ENCODE measurements around the gene S100A1.

Gene S100A1

GRCh38 chr1:153643816-153644215 lies 15.6 kb downstream of the S100A1 start:
- no peaks in the 10 kb centered on the region for H3K9me3 Mint-ChIP-seq
- peaks cover 73% of the 10 kb centered on the region for H3K36me3 Mint-ChIP-seq (ENCODE audit: low read depth)
- no peak overlapping the region for H3K4me3 Mint-ChIP-seq
- H3K27ac Mint-ChIP-seq = no peak overlapping the region
- H3K4me1 Mint-ChIP-seq (ENCODE audit: low read depth) = peaks cover 22% of the 10 kb centered on the region
- H3K27me3 Mint-ChIP-seq (ENCODE audit: low read depth) = no peaks in the 10 kb centered on the region
- DNase-seq (ENCODE audit: low spot score) = no peak

- Mint-ChIP-seq H3K36me3 (ENCODE audit: low read depth) (peaks cover 54% of the 10 kb centered on the region), H3K27me3 (ENCODE audit: low read depth) (no peaks in the 10 kb centered on the region), H3K9me3 (no peaks in the 10 kb centered on the region), H3K27ac (peak overlapping the region; percentile 47), H3K4me1 (ENCODE audit: low read depth) (peaks cover 24% of the 10 kb centered on the region), H3K4me3 (no peak overlapping the region)
- DNase-seq (ENCODE audit: low spot score) = no peak
Measured at GRCh38 chr1:153646672-153647345, 18.6 kb downstream of the S100A1 start.

GRCh38 chr1:153647346-153647714 lies 19.1 kb downstream of the S100A1 start:
- H3K4me1 Mint-ChIP-seq (ENCODE audit: low read depth) = peaks cover 24% of the 10 kb centered on the region
- peaks cover 49% of the 10 kb centered on the region for H3K36me3 Mint-ChIP-seq (ENCODE audit: low read depth)
- peak overlapping the region; percentile 47 for H3K27ac Mint-ChIP-seq
- DNase-seq (ENCODE audit: low spot score) = no peak
- no peaks in the 10 kb centered on the region for H3K9me3 Mint-ChIP-seq
- no peaks in the 10 kb centered on the region for H3K27me3 Mint-ChIP-seq (ENCODE audit: low read depth)
- no peak overlapping the region for H3K4me3 Mint-ChIP-seq

DNA sequence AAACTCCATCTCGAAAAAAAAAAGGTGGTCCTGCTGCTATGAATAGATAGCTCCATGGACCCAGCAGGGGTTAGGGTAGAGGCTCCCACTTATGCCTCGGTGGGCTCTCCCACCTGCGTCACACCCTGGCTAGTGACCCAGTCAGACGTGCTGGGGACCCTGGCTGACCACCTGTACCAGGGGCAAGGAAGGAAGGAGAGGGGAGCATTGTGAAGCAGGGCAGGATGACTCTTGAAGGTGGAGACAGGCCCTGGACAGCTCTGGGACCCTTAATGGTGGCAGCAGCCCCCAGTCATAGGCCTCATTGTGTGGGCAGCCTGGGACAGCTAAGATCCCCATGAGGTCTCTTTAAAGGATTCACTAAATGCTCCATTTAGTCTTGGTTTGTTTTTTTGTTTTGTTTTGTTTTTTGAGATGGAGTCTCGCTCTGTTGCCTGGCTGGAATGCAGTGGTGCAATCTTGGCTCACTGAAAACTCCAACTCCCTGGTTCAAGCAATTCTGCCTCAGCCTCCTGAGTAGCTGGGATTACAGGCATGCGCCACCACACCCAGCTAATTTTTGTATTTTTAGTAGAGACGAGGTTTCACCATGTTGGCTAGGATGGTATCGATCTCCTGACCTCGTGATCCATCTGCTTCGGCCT lies 19.9 kb downstream of the S100A1 start:
- peaks cover 22% of the 10 kb centered on the region for H3K4me1 Mint-ChIP-seq (ENCODE audit: low read depth)
- no peak for DNase-seq (ENCODE audit: low spot score)
- no peaks in the 10 kb centered on the region for H3K9me3 Mint-ChIP-seq
- no peak overlapping the region for H3K27ac Mint-ChIP-seq
- no peaks in the 10 kb centered on the region for H3K27me3 Mint-ChIP-seq (ENCODE audit: low read depth)
- no peak overlapping the region for H3K4me3 Mint-ChIP-seq
- peaks cover 43% of the 10 kb centered on the region for H3K36me3 Mint-ChIP-seq (ENCODE audit: low read depth)

DNA sequence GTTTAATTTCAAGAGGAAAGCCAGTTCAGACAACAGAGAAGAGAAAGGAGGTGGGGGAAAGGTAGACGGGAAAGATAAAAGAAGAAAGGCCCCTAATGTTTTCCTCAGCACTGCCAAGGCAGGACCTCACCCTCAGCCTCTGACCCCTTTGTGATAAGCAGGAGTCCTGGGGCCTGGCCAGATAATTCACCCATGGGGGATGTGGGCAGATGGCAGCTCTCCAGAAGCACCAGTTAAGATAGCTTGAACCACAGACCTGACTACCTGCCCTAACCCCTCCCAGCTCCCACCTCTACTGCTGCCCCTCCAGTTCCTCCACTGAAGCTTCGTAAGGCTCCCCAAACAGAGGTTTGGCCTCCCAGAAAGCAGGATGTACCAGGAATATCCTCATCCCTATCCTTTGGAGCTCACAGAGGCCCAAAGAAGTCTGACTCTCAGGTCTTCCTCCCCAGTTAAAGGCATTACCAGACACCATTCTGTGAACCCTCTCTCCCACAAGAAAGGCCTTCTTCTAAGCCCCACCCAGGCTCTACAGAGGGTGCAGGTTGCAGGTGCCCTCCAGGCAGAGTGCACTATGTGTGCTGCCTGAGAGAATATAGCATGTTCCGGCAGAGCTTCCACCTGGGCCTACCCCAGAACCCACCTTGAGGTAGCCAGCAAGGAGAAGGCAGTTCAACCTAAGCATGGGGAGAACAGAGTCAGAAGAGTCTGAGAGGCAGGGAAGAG lies 21.1 kb downstream of the S100A1 start:
- no peak overlapping the region for H3K4me3 Mint-ChIP-seq
- peaks cover 17% of the 10 kb centered on the region for H3K4me1 Mint-ChIP-seq (ENCODE audit: low read depth)
- H3K27ac Mint-ChIP-seq = peak overlapping the region; percentile 55
- no peaks in the 10 kb centered on the region for H3K27me3 Mint-ChIP-seq (ENCODE audit: low read depth)
- no peaks in the 10 kb centered on the region for H3K9me3 Mint-ChIP-seq
- DNase-seq (ENCODE audit: low spot score) = no peak
- peaks cover 32% of the 10 kb centered on the region for H3K36me3 Mint-ChIP-seq (ENCODE audit: low read depth)

DNA sequence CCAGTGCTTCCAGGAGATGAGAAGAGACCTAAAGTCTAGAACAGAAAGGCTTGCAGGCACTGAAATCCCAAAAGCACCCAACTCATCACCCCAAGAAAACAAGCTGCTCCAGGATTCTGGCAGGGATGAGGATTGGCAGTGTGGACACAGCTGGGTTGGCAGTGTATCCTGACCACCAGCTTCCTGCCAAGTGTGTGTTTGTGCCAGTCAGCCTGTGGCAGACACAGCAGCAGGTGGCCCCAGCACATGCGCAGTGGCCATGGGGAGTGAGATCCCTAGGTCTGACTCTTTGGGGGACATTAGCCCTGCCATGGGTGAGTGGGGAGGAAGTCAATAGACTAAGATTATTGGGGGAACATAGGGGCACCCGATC lies 21.6 kb downstream of the S100A1 start:
- no peaks in the 10 kb centered on the region for H3K27me3 Mint-ChIP-seq (ENCODE audit: low read depth)
- H3K27ac Mint-ChIP-seq = peak overlapping the region; percentile 55
- H3K4me3 Mint-ChIP-seq = no peak overlapping the region
- H3K4me1 Mint-ChIP-seq (ENCODE audit: low read depth) = peaks cover 15% of the 10 kb centered on the region
- peaks cover 27% of the 10 kb centered on the region for H3K36me3 Mint-ChIP-seq (ENCODE audit: low read depth)
- H3K9me3 Mint-ChIP-seq = no peaks in the 10 kb centered on the region
- DNase-seq (ENCODE audit: low spot score) = no peak

DNA sequence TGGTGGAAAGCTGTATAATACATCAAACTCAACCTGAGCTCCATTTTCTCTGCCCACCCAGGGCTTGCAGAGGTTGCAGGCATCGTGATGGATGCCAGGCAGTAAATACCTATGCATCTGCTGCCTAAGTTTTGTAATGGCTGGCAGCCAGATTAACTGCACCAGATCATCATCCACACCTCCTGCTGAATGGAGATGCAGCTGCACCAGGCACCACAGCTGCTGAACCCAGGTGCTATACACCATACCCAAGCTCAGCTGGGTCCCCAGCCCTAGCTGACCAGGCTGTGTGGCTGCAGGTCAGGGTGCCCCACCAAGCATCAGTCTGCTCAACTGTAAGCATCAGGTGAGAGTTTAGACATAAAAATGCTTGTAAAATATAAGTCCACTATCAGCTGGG lies 23.5 kb downstream of the S100A1 start:
- Mint-ChIP-seq H3K4me1 (ENCODE audit: low read depth) (peaks cover 7% of the 10 kb centered on the region), H3K9me3 (no peaks in the 10 kb centered on the region), H3K4me3 (no peak overlapping the region), H3K27ac (no peak overlapping the region), H3K36me3 (ENCODE audit: low read depth) (peaks cover 9% of the 10 kb centered on the region), H3K27me3 (ENCODE audit: low read depth) (no peaks in the 10 kb centered on the region)
- no peak for DNase-seq (ENCODE audit: low spot score)

DNA sequence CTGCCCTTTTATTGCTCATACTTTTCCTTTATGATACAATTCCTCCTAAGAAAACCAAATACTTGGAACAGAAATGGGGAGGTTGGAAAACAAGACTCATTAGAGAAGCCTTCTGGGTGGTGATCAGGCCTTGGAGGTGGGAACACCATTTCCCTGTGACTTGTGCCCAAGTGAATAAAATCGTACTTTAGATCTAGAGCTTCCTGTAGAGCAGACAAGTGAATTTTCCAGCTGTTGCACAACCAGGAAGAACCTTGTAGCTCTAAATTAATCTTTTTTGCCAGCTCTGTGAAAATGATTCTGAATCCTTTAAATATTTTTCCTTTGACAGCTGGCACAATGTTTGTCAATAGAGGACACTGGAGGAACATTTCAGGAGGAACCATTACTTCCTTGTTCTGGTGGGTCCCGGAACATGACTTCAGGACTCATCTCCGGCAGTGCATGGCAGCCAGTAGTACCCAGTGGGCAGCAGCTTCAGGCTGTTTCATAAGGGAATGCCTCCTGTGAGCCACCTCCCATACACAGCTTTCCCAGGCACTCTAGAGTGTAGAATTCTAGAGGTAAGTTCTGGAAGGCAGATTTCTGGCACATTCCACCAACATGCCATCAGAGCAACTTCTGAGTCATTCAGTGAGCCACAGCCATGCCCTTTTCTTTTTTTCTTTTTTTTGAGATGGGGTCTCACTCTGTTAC lies 24.7 kb downstream of the S100A1 start:
- Mint-ChIP-seq H3K4me3 (no peak overlapping the region), H3K9me3 (no peaks in the 10 kb centered on the region), H3K36me3 (ENCODE audit: low read depth) (peaks cover under 1% of the 10 kb centered on the region), H3K27ac (no peak overlapping the region), H3K27me3 (ENCODE audit: low read depth) (no peaks in the 10 kb centered on the region), H3K4me1 (ENCODE audit: low read depth) (peaks cover 4% of the 10 kb centered on the region)
- DNase-seq (ENCODE audit: low spot score) = no peak

DNA sequence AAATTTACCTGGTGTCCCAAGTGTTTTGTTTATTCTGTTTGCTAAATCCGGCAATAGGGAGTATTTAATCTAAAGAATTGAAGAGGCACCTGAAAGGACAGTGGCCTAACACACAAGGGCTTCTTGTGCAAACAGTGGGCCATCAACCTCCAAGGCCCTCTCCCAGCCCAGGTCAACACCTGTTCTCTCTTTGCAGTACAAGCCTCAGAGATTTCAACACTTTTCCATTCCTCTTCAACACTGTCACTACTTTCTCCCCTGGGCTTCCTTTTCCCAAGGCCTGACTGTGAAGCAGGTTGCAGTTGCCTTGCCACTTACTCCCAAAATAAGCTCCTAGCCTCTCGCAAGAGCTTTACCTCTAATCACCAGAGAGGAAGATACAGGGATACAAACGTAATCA lies 27.1 kb downstream of the S100A1 start:
- Mint-ChIP-seq H3K4me1 (ENCODE audit: low read depth) (peaks cover 12% of the 10 kb centered on the region), H3K9me3 (no peaks in the 10 kb centered on the region), H3K36me3 (ENCODE audit: low read depth) (no peaks in the 10 kb centered on the region), H3K27me3 (ENCODE audit: low read depth) (no peaks in the 10 kb centered on the region), H3K27ac (no peak overlapping the region), H3K4me3 (no peak overlapping the region)
- no peak for DNase-seq (ENCODE audit: low spot score)

DNA sequence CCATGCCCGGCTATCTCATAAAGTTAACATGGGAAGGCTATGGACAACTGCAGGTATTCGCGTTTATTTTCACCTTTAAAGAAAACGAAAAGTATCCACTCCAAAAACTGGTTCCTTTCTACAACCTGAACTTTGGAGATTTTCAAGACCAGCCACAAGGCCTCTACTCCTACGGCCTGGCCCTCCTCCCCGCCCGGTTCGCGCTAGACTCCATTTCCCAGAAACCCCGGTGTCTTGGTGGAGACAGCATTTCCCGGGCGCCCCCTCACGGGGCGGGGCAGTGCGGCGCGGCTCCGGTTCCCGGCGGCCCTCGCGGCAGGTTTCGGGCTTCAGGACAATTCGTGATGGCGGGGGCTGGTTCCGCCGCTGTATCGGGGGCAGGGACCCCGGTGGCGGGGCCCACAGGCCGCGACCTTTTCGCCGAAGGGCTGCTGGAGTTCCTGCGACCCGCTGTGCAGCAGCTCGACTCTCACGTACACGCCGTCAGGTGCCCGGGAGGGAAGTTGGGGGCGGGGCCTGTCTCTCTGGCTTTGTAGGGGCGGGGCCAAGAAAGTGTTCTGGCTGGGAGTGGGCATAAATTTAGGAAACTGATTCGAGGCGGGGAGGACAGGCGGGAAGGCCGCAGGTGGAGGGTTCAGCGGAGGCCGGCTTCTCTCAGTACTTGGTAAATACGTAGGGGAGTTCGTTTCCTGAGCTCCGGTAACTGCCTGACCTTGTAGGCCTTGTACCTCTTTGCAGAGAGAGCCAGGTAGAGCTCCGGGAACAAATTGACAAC lies 30.4 kb downstream of the S100A1 start, which contains the start of gene SNAPIN:
SNAPIN (plus strand) TSS at position 304 of the 775 bp plus-strand sequence; CDS start at position 345, 41 bp downstream.
- peaks cover 25% of the 10 kb centered on the region for H3K36me3 Mint-ChIP-seq (ENCODE audit: low read depth)
- H3K27me3 Mint-ChIP-seq (ENCODE audit: low read depth) = no peaks in the 10 kb centered on the region
- no peaks in the 10 kb centered on the region for H3K9me3 Mint-ChIP-seq
- H3K27ac Mint-ChIP-seq = peak within 1 kb of the TSS; percentile 87
- H3K4me3 Mint-ChIP-seq = peak within 1 kb of the TSS; percentile 97
- H3K4me1 Mint-ChIP-seq (ENCODE audit: low read depth) = peaks cover 12% of the 10 kb centered on the region
- DNase-seq (ENCODE audit: low spot score) = peak; percentile 92

DNA sequence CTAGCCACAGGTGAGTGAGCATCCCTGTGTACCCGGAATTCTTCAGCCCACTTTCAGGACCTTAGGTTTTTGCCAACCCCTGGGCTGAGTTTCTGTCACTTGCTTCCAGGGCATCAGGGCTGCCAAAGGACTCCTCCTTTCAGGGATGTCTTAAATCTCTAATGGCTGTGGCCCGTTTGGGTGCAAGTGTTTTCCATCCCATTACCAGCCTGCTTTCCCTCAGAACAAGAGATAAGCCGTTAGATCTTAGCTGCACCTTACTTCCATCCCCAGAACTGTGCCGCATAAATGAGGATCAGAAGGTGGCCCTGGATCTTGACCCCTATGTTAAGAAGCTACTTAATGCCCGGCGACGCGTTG lies 30.9 kb downstream of the S100A1 start:
- H3K27ac Mint-ChIP-seq = peak overlapping the region; percentile 87
- no peak for DNase-seq (ENCODE audit: low spot score)

DNA sequence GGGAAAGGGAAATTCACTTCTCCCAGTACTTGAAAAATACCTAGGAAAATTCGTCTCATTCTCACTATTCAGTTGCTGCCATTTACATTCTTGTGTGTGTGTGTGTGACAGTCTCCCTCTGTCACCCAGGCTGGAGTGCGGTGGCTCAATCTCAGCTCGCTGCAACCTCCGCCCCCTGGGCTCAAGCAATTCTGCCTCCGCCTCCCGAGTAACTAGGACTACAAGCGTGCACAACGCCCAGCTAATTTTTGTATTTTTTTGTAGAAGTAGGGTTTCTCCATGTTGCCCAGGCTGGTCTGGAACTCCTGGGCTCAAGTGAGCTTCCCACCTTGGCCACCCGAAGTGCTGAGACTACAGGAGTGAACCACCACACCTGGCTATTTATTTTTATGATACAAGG lies 31.4 kb downstream of the S100A1 start:
- H3K4me1 Mint-ChIP-seq (ENCODE audit: low read depth) = peaks cover 12% of the 10 kb centered on the region
- no peak for DNase-seq (ENCODE audit: low spot score)
- H3K9me3 Mint-ChIP-seq = no peaks in the 10 kb centered on the region
- H3K27ac Mint-ChIP-seq = peak overlapping the region; percentile 87
- H3K27me3 Mint-ChIP-seq (ENCODE audit: low read depth) = no peaks in the 10 kb centered on the region
- peaks cover 34% of the 10 kb centered on the region for H3K36me3 Mint-ChIP-seq (ENCODE audit: low read depth)
- H3K4me3 Mint-ChIP-seq = peak overlapping the region; percentile 97

More for the DNA sequence above, 30.9 kb downstream of the S100A1 start:
- peaks cover 12% of the 10 kb centered on the region for H3K4me1 Mint-ChIP-seq (ENCODE audit: low read depth)
- H3K9me3 Mint-ChIP-seq = no peaks in the 10 kb centered on the region
- H3K36me3 Mint-ChIP-seq (ENCODE audit: low read depth) = peaks cover 29% of the 10 kb centered on the region
- peak overlapping the region; percentile 97 for H3K4me3 Mint-ChIP-seq
- no peaks in the 10 kb centered on the region for H3K27me3 Mint-ChIP-seq (ENCODE audit: low read depth)

GRCh38 chr1:153661111-153661708 lies 33.0 kb downstream of the S100A1 start:
- peaks cover 48% of the 10 kb centered on the region for H3K36me3 Mint-ChIP-seq (ENCODE audit: low read depth)
- peak overlapping the region; percentile 31 for H3K27ac Mint-ChIP-seq
- no peaks in the 10 kb centered on the region for H3K27me3 Mint-ChIP-seq (ENCODE audit: low read depth)
- no peak overlapping the region for H3K4me3 Mint-ChIP-seq
- H3K9me3 Mint-ChIP-seq = no peaks in the 10 kb centered on the region
- H3K4me1 Mint-ChIP-seq (ENCODE audit: low read depth) = peaks cover 14% of the 10 kb centered on the region
- DNase-seq (ENCODE audit: low spot score) = no peak

Measured in T-helper 2 cell treated with Interferon-gamma antibody and Interleukin-4, amounts not matched to agents 5 μg/mL and 100 μg/mL, for 36 hours (primary cell).